HEK293 (cell line): Measurements from ENCODE around the gene IL25.

Experiments
- INSM2 ChIP-seq: fragments of 450-650 bp; formaldehyde crosslinking; IDR thresholded peaks from 2 replicates; pipeline ENCODE4 v1.5.1; 2016; ENCODE audit warnings: missing biosample characterization, missing genetic modification characterization
- PATZ1 ChIP-seq: fragments of 450-650 bp; formaldehyde crosslinking; IDR thresholded peaks from 2 replicates; pipeline ENCODE4 v1.5.1; 2016; ENCODE audit warnings: missing biosample characterization, missing genetic modification characterization
- PBX3 ChIP-seq: sonication (generic); formaldehyde crosslinking; IDR thresholded peaks from 2 replicates; pipeline ENCODE4 v1.8.1; 2022; ENCODE audit warnings: mild to moderate bottlenecking, moderate library complexity, missing genetic modification reagents
- PRDM2 ChIP-seq: fragments of 450-650 bp; formaldehyde crosslinking; IDR thresholded peaks from 2 replicates; pipeline ENCODE4 v1.5.1; 2016; ENCODE audit warnings: missing biosample characterization, missing genetic modification characterization, borderline replicate concordance
- REST ChIP-seq: fragments of 450-650 bp; formaldehyde crosslinking; IDR thresholded peaks from 2 replicates; pipeline ENCODE4 v1.5.1; 2016; ENCODE audit warnings: missing biosample characterization, missing genetic modification characterization
- SP3 ChIP-seq: fragments of 450-650 bp; formaldehyde crosslinking; IDR thresholded peaks from 2 replicates; pipeline ENCODE4 v1.5.1; 2016; ENCODE audit warnings: missing biosample characterization, missing genetic modification characterization
- ZBTB10 ChIP-seq: fragments of 450-650 bp; formaldehyde crosslinking; IDR thresholded peaks from 2 replicates; pipeline ENCODE4 v1.5.1; 2016; ENCODE audit warnings: missing biosample characterization, missing genetic modification characterization
- ZNF114 ChIP-seq: fragments of 450-650 bp; formaldehyde crosslinking; IDR thresholded peaks from 2 replicates; pipeline ENCODE4 v1.5.0; 2017; ENCODE audit warnings: missing biosample characterization, missing genetic modification characterization
- ZNF423 ChIP-seq: fragments of 450-650 bp; formaldehyde crosslinking; IDR thresholded peaks from 2 replicates; pipeline ENCODE4 v1.5.1; 2016; ENCODE audit warnings: missing biosample characterization, missing genetic modification characterization
- ZNF513 ChIP-seq: fragments of 450-650 bp; IDR thresholded peaks from 2 replicates; pipeline ENCODE4 v1.5.1; 2018; ENCODE audit warnings: missing biosample characterization, missing genetic modification characterization
- ZNF561 ChIP-seq: fragments of 450-650 bp; IDR thresholded peaks from 2 replicates; pipeline ENCODE4 v1.5.1; 2018; ENCODE audit warnings: missing biosample characterization, missing genetic modification characterization, borderline replicate concordance
- ZNF629 ChIP-seq: fragments of 450-650 bp; formaldehyde crosslinking; IDR thresholded peaks from 2 replicates; pipeline ENCODE4 v1.5.1; 2017; ENCODE audit warnings: missing biosample characterization, missing genetic modification characterization
- ZNF692 ChIP-seq: fragments of 450-650 bp; formaldehyde crosslinking; IDR thresholded peaks from 2 replicates; pipeline ENCODE4 v1.5.1; 2016; ENCODE audit warnings: missing biosample characterization, missing genetic modification characterization
- ZNF768 ChIP-seq: fragments of 450-650 bp; formaldehyde crosslinking; IDR thresholded peaks from 2 replicates; pipeline ENCODE4 v1.5.1; 2018; ENCODE audit warnings: missing biosample characterization, mild to moderate bottlenecking, missing genetic modification characterization
- ZXDB ChIP-seq: fragments of 450-650 bp; formaldehyde crosslinking; IDR thresholded peaks from 2 replicates; pipeline ENCODE4 v1.5.1; 2016; ENCODE audit warnings: missing biosample characterization, missing genetic modification characterization

The IL25 gene

GRCh38 chr14:23352506-23353432 is 19.8 kb upstream of the IL25 start, which contains the start of gene SLC22A17 (continued):
- TF ChIP-seq INSM2 (tag by site-specific recombination) (peak; percentile 20; the same call in 1 of the 2 replicates), ZBTB10 (peak; percentile 47; the same call in 1 of the 2 replicates), REST (tag by site-specific recombination) (peak; percentile 47), ZNF768 (no peak), ZNF513 (tag by site-specific recombination) (peak; percentile 74), PBX3 (CRISPR knock-in tag) (peak; percentile 71; the same call in 1 of the 2 replicates), SP3 (tag by site-specific recombination) (peak; percentile 14; the same call in 1 of the 2 replicates), PATZ1 (tag by site-specific recombination) (peak; percentile 84), ZXDB (tag by site-specific recombination) (peak; percentile 42; the same call in 1 of the 2 replicates), ZNF114 (tag by site-specific recombination) (no peak), ZNF692 (tag by site-specific recombination) (peak; percentile 54; the same call in 1 of the 2 replicates), ZNF561 (0 out of 2 replicates have a peak, but pooled peaks have one; percentile 28), PRDM2 (tag by site-specific recombination) (0 out of 2 replicates have a peak, but pooled peaks have one; percentile 16), ZNF423 (0 out of 2 replicates have a peak, but pooled peaks have one; percentile 20), ZNF629 (tag by site-specific recombination) (peak; percentile 85)
